SJCRH30 (cell line): Measurements from ENCODE around the gene HUNK. TPM values are rescaled to one million over a fixed set of nuclear protein-coding genes. Genes with fewer than 3 reads are reported as not detected.

Experiments used
- DNase-seq, 2 experiments: peaks; one replicate each; pipeline ENCODE4 v3.0.0-alpha.2; 2015 to 2020
- H3K27ac ChIP-seq: fragments of 250-450 bp; sonication (Bioruptor Pico); 2 replicates; pipeline ENCODE4 v1.5.1; 2020; ENCODE audit warnings: mild to moderate bottlenecking, moderate library complexity
- H3K27me3 ChIP-seq: fragments of 250-450 bp; sonication (Bioruptor Pico); 2 replicates; pipeline ENCODE4 v1.5.1; 2020; ENCODE audit warnings: mild to moderate bottlenecking, moderate library complexity
- H3K36me3 ChIP-seq: fragments of 250-450 bp; sonication (Bioruptor Pico); 2 replicates; pipeline ENCODE4 v1.5.1; 2020; ENCODE audit warnings: mild to moderate bottlenecking, moderate library complexity
- H3K4me1 ChIP-seq: fragments of 250-450 bp; sonication (Bioruptor Pico); 2 replicates; pipeline ENCODE4 v1.5.1; 2020; ENCODE audit warnings: mild to moderate bottlenecking, moderate library complexity
- H3K4me3 ChIP-seq: fragments of 250-450 bp; sonication (Bioruptor Pico); 2 replicates; pipeline ENCODE4 v1.5.1; 2020; ENCODE audit warnings: mild to moderate bottlenecking, moderate library complexity
- H3K9me3 ChIP-seq: fragments of 250-450 bp; sonication (Bioruptor Pico); replicated peaks from 2 replicates; pipeline ENCODE4 v1.5.1; 2020; ENCODE audit warnings: mild to moderate bottlenecking, moderate library complexity
- total RNA-seq: library from RNA; depleted of rRNA; stranded (reverse); fragments of >200 nt; shearing (Covaris generic); gene quantifications from 2 replicates; pipeline ENCODE4 v1.2.3, GENCODE V29; 2014

HUNK gene
- total RNA-seq, 1 experiment from 2014 or later, result 38.9 TPM

- Histone ChIP-seq H3K9me3 (no peaks in the 10 kb centered on the region), H3K4me1 (no peaks in the 10 kb centered on the region), H3K27me3 (no peaks in the 10 kb centered on the region), H3K4me3 (no peak overlapping the region), H3K36me3 (peaks cover 71% of the 10 kb centered on the region), H3K27ac (no peak overlapping the region)
- DNase-seq, result no peak
Measured at GRCh38 chr21:31959881-31960280, 87.1 kb downstream of the HUNK start.

GRCh38 chr21:31961027-31961426 lies 88.2 kb downstream of the HUNK start:
- no peaks in the 10 kb centered on the region for H3K27me3 ChIP-seq
- no peaks in the 10 kb centered on the region for H3K4me1 ChIP-seq
- H3K36me3 ChIP-seq, result peaks cover 69% of the 10 kb centered on the region
- H3K9me3 ChIP-seq, result no peaks in the 10 kb centered on the region
- DNase-seq, result no peak
- no peak overlapping the region for H3K27ac ChIP-seq
- no peak overlapping the region for H3K4me3 ChIP-seq

GRCh38 chr21:31961704-31962103 lies 88.9 kb downstream of the HUNK start:
- H3K27ac ChIP-seq, result no peak overlapping the region
- H3K4me1 ChIP-seq, result no peaks in the 10 kb centered on the region
- H3K9me3 ChIP-seq, result no peaks in the 10 kb centered on the region
- no peaks in the 10 kb centered on the region for H3K27me3 ChIP-seq
- DNase-seq, result no peak
- no peak overlapping the region for H3K4me3 ChIP-seq
- peaks cover 65% of the 10 kb centered on the region for H3K36me3 ChIP-seq

GRCh38 chr21:31964692-31965091 lies 91.9 kb downstream of the HUNK start:
- Histone ChIP-seq H3K4me3 (no peak overlapping the region), H3K36me3 (peaks cover 63% of the 10 kb centered on the region), H3K27ac (no peak overlapping the region), H3K4me1 (no peaks in the 10 kb centered on the region), H3K27me3 (no peaks in the 10 kb centered on the region), H3K9me3 (no peaks in the 10 kb centered on the region)
- no peak for DNase-seq

GRCh38 chr21:31967334-31967733 lies 94.5 kb downstream of the HUNK start:
- Histone ChIP-seq H3K4me1 (no peaks in the 10 kb centered on the region), H3K4me3 (no peak overlapping the region), H3K9me3 (no peaks in the 10 kb centered on the region), H3K27ac (no peak overlapping the region), H3K36me3 (peaks cover 52% of the 10 kb centered on the region), H3K27me3 (no peaks in the 10 kb centered on the region)
- no peak for DNase-seq

- peaks cover 71% of the 10 kb centered on the region for H3K36me3 ChIP-seq
- DNase-seq, result no peak
- no peak overlapping the region for H3K4me3 ChIP-seq
- no peaks in the 10 kb centered on the region for H3K9me3 ChIP-seq
- H3K4me1 ChIP-seq, result no peaks in the 10 kb centered on the region; the same call in 1 of the 2 replicates
- no peak overlapping the region for H3K27ac ChIP-seq
- H3K27me3 ChIP-seq, result no peaks in the 10 kb centered on the region
Measured at GRCh38 chr21:31972622-31973021, 99.8 kb downstream of the HUNK start.

GRCh38 chr21:31973402-31973944 lies 100.7 kb downstream of the HUNK start:
- Histone ChIP-seq H3K36me3 (peaks cover 63% of the 10 kb centered on the region), H3K9me3 (no peaks in the 10 kb centered on the region), H3K27ac (no peak overlapping the region), H3K27me3 (no peaks in the 10 kb centered on the region), H3K4me3 (no peak overlapping the region), H3K4me1 (no peaks in the 10 kb centered on the region; the same call in 1 of the 2 replicates)
- DNase-seq, result no peak

GRCh38 chr21:31974454-31974985 lies 101.7 kb downstream of the HUNK start:
- H3K9me3 ChIP-seq, result no peaks in the 10 kb centered on the region
- H3K36me3 ChIP-seq, result peaks cover 60% of the 10 kb centered on the region
- no peak for DNase-seq
- H3K27me3 ChIP-seq, result no peaks in the 10 kb centered on the region
- H3K4me3 ChIP-seq, result no peak overlapping the region
- no peaks in the 10 kb centered on the region; the same call in 1 of the 2 replicates for H3K4me1 ChIP-seq
- H3K27ac ChIP-seq, result no peak overlapping the region

GRCh38 chr21:31975491-31975890 lies 102.7 kb downstream of the HUNK start:
- H3K9me3 ChIP-seq, result no peaks in the 10 kb centered on the region
- H3K27ac ChIP-seq, result no peak overlapping the region
- no peak overlapping the region for H3K4me3 ChIP-seq
- H3K4me1 ChIP-seq, result no peaks in the 10 kb centered on the region; the same call in 1 of the 2 replicates
- no peak for DNase-seq
- H3K36me3 ChIP-seq, result peaks cover 55% of the 10 kb centered on the region
- H3K27me3 ChIP-seq, result no peaks in the 10 kb centered on the region

- Histone ChIP-seq H3K9me3 (no peaks in the 10 kb centered on the region), H3K27me3 (no peaks in the 10 kb centered on the region), H3K27ac (no peak overlapping the region), H3K4me3 (no peak overlapping the region), H3K4me1 (no peaks in the 10 kb centered on the region; the same call in 1 of the 2 replicates), H3K36me3 (peaks cover 62% of the 10 kb centered on the region)
- DNase-seq, result peak; percentile 47 to 62
Measured at GRCh38 chr21:31977816-31978215, 105.0 kb downstream of the HUNK start.

GRCh38 chr21:31983120-31983519 lies 110.3 kb downstream of the HUNK start:
- Histone ChIP-seq H3K4me1 (no peaks in the 10 kb centered on the region), H3K27ac (no peak overlapping the region), H3K4me3 (no peak overlapping the region), H3K27me3 (no peaks in the 10 kb centered on the region), H3K9me3 (no peaks in the 10 kb centered on the region), H3K36me3 (peaks cover 48% of the 10 kb centered on the region)
- no peak for DNase-seq

GRCh38 chr21:31983554-31983953 lies 110.7 kb downstream of the HUNK start:
- no peak overlapping the region for H3K27ac ChIP-seq
- no peaks in the 10 kb centered on the region for H3K4me1 ChIP-seq
- H3K9me3 ChIP-seq, result no peaks in the 10 kb centered on the region
- peaks cover 48% of the 10 kb centered on the region for H3K36me3 ChIP-seq
- H3K27me3 ChIP-seq, result no peaks in the 10 kb centered on the region
- no peak for DNase-seq
- H3K4me3 ChIP-seq, result no peak overlapping the region

GRCh38 chr21:31985398-31985797 lies 112.6 kb downstream of the HUNK start:
- H3K27ac ChIP-seq, result no peak overlapping the region
- DNase-seq, result no peak
- no peaks in the 10 kb centered on the region for H3K9me3 ChIP-seq
- no peaks in the 10 kb centered on the region for H3K4me1 ChIP-seq
- H3K36me3 ChIP-seq, result peaks cover 53% of the 10 kb centered on the region
- H3K27me3 ChIP-seq, result no peaks in the 10 kb centered on the region
- no peak overlapping the region for H3K4me3 ChIP-seq

GRCh38 chr21:31986035-31986856 lies 113.4 kb downstream of the HUNK start:
- DNase-seq, result no peak
- Histone ChIP-seq H3K27ac (no peak overlapping the region), H3K27me3 (no peaks in the 10 kb centered on the region), H3K4me3 (no peak overlapping the region), H3K9me3 (no peaks in the 10 kb centered on the region), H3K36me3 (peaks cover 51% of the 10 kb centered on the region), H3K4me1 (no peaks in the 10 kb centered on the region)

GRCh38 chr21:31987696-31988095 lies 114.9 kb downstream of the HUNK start:
- no peak for DNase-seq
- Histone ChIP-seq H3K4me1 (no peaks in the 10 kb centered on the region), H3K9me3 (no peaks in the 10 kb centered on the region), H3K27me3 (no peaks in the 10 kb centered on the region), H3K27ac (no peak overlapping the region), H3K36me3 (peaks cover 49% of the 10 kb centered on the region), H3K4me3 (no peak overlapping the region)
